ENCODE measurements around the gene LPP.

DNA sequence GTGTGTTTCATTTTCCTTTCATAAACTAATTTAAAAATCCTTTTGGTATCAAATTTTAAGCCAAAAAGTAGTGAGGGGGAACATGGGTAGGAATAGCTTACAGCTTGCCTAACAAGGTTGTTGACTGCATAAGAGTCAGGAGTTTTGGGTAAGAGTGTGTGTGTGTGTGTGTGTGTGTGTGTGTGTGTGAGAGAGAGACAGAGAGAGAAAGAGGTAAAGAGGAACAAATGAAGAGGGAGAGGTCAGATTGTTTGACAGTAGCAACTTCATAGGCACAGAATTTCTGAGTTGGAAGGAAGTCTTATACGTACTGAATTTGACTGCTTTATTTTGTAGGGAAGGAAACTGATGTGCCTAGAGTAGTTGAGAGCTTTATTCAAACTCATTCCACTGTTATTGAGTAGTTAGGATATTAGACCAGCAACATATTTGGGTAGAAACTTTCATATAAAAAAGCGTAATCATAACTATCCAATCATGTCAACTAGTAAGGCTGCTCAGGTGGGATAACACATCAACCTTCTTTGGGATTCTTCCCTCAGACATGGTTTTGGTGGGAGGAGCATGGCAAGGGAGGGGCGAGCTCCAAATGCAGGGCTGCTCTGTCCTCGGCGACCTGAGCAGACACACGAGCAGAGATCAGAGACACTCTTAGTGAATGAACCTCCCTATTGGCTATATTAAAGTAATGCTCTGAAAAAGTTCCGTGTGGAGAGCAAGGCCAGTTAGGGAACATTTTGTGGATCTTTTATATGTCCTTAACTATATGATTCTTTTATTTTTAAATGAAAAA lies 86.4 kb downstream of the LPP start:
- TF ChIP-seq, protein P1, sequence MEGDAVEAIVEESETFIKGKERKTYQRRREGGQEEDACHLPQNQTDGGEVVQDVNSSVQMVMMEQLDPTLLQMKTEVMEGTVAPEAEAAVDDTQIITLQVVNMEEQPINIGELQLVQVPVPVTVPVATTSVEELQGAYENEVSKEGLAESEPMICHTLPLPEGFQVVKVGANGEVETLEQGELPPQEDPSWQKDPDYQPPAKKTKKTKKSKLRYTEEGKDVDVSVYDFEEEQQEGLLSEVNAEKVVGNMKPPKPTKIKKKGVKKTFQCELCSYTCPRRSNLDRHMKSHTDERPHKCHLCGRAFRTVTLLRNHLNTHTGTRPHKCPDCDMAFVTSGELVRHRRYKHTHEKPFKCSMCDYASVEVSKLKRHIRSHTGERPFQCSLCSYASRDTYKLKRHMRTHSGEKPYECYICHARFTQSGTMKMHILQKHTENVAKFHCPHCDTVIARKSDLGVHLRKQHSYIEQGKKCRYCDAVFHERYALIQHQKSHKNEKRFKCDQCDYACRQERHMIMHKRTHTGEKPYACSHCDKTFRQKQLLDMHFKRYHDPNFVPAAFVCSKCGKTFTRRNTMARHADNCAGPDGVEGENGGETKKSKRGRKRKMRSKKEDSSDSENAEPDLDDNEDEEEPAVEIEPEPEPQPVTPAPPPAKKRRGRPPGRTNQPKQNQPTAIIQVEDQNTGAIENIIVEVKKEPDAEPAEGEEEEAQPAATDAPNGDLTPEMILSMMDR (IDR thresholded peaks at IDR 0.05): no peak
- TF ChIP-seq CEBPB (IDR thresholded peaks at IDR 0.05) (no peak), BHLHE40 (IDR thresholded peaks at IDR 0.05; ENCODE audit: low read depth, low read length) (no peak), POLR2A (IDR thresholded peaks at IDR 0.05; ENCODE audit: low read length) (no peak), RCOR1 (IDR thresholded peaks at IDR 0.05; ENCODE audit: low read depth, low read length) (no peak)
